Measurements from ENCODE around the gene COL25A1. TPM values are rescaled to one million over a fixed set of nuclear protein-coding genes. Genes with fewer than 3 reads are reported as not detected.
"Not testable (repeated sequence)": the region's sequence is repeated elsewhere in the genome, so short reads cannot be mapped to it uniquely, and the experiment has no call there.

Gene COL25A1
- total RNA-seq, 1 experiment from 2014 or later, result 2.1 TPM

GRCh38 chr4:108940634-108941033 lies 361.8 kb downstream of the COL25A1 start:
- H3K27me3 ChIP-seq (ENCODE audit: control insufficient read depth, insufficient read depth, low read length), result no peaks in the 10 kb centered on the region

DNA sequence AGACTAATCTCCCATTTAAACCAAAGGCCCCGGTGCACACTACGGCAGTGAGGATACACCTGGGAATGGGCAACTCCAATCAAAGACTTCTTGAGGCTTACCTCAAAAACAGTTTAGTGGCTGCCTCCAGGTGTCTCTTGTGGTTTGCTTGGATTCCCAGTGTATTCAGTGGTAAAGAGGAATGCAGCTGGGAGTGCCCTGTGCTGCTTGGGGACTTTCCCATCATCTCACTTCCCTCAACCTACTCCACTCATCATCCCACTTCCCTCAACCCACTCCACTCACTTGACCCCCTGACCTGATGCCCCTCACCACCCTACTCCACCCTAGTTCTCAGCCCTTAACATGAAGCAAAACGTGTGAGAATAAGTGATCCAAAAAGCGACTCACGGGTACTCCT lies 362.3 kb downstream of the COL25A1 start:
- no peaks in the 10 kb centered on the region for H3K36me3 ChIP-seq (replicated peaks; ENCODE audit: control insufficient read depth, insufficient read depth, low read length)
- no peak overlapping the region for H3K4me3 ChIP-seq (ENCODE audit: insufficient read depth, low read depth, low read length)
- H3K27me3 ChIP-seq (ENCODE audit: control insufficient read depth, insufficient read depth, low read length), result no peaks in the 10 kb centered on the region
- DNase-seq, result peak; percentile 6

More at GRCh38 chr4:108940634-108941033, 361.8 kb downstream of the COL25A1 start:
- H3K4me3 ChIP-seq (ENCODE audit: insufficient read depth, low read depth, low read length), result no peak overlapping the region
- H3K36me3 ChIP-seq (replicated peaks; ENCODE audit: control insufficient read depth, insufficient read depth, low read length), result no peaks in the 10 kb centered on the region
- no peak for DNase-seq

- no peak overlapping the region for H3K4me3 ChIP-seq (ENCODE audit: insufficient read depth, low read depth, low read length)
- no peaks in the 10 kb centered on the region for H3K36me3 ChIP-seq (replicated peaks; ENCODE audit: control insufficient read depth, insufficient read depth, low read length)
- H3K27me3 ChIP-seq (ENCODE audit: control insufficient read depth, insufficient read depth, low read length), result no peaks in the 10 kb centered on the region
- no peak for DNase-seq
These were observed 365.4 kb downstream of the COL25A1 start for GRCh38 chr4:108937066-108937465.

DNA sequence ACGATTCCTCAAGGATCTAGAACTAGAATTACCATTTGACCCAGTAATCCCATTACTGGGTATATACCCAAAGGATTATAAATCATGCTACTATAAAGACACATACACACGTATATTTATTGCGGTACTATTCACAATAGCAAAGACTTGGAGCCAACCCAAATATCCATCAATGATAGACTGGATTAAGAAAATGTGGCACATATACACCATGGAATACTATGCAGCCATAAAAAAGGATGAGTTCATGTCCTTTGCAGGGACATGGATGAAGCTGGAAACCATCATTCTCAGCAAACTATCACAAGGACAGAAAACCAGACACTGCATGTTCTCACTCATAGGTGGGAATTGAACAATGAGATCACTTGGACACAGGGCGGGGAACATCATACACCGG lies 368.5 kb downstream of the COL25A1 start:
- not testable (repeated sequence) for H3K4me3 ChIP-seq (ENCODE audit: insufficient read depth, low read depth, low read length); H3K36me3 ChIP-seq (replicated peaks; ENCODE audit: control insufficient read depth, insufficient read depth, low read length); DNase-seq; H3K27me3 ChIP-seq (ENCODE audit: control insufficient read depth, insufficient read depth, low read length)

GRCh38 chr4:108933046-108933445 lies 369.4 kb downstream of the COL25A1 start:
- Histone ChIP-seq H3K27me3 (ENCODE audit: control insufficient read depth, insufficient read depth, low read length) (no peaks in the 10 kb centered on the region), H3K36me3 (replicated peaks; ENCODE audit: control insufficient read depth, insufficient read depth, low read length) (no peaks in the 10 kb centered on the region), H3K4me3 (ENCODE audit: insufficient read depth, low read depth, low read length) (no peak overlapping the region)
- DNase-seq, result no peak

GRCh38 chr4:108931926-108932325 lies 370.5 kb downstream of the COL25A1 start:
- Histone ChIP-seq H3K4me3 (ENCODE audit: insufficient read depth, low read depth, low read length) (no peak overlapping the region), H3K36me3 (replicated peaks; ENCODE audit: control insufficient read depth, insufficient read depth, low read length) (no peaks in the 10 kb centered on the region), H3K27me3 (ENCODE audit: control insufficient read depth, insufficient read depth, low read length) (no peaks in the 10 kb centered on the region)
- no peak for DNase-seq

DNA sequence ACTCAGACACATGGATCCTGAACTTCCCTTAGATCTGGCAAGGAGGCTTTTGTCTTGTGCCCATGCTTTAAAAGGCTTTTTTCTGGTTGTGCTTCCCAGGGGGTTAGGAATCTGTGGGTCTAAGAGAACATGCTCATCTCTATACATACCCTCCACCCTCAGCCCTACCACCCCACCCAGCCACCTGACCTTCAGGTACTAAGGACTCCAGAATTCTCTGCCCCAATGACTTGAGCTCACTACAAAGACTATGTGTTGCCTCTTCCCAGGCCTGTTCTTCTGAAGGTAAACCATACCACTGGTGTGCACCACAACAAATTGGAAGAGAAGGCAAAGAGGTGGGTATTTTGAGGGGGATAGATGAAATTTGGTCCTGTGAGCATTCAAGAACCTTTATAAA lies 372.3 kb downstream of the COL25A1 start:
- Histone ChIP-seq H3K36me3 (replicated peaks; ENCODE audit: control insufficient read depth, insufficient read depth, low read length) (no peaks in the 10 kb centered on the region), H3K27me3 (ENCODE audit: control insufficient read depth, insufficient read depth, low read length) (no peaks in the 10 kb centered on the region), H3K4me3 (ENCODE audit: insufficient read depth, low read depth, low read length) (no peak overlapping the region)
- DNase-seq, result no peak

GRCh38 chr4:108926781-108927180 lies 375.7 kb downstream of the COL25A1 start:
- H3K36me3 ChIP-seq (replicated peaks; ENCODE audit: control insufficient read depth, insufficient read depth, low read length), result no peaks in the 10 kb centered on the region
- H3K4me3 ChIP-seq (ENCODE audit: insufficient read depth, low read depth, low read length), result no peak overlapping the region

DNA sequence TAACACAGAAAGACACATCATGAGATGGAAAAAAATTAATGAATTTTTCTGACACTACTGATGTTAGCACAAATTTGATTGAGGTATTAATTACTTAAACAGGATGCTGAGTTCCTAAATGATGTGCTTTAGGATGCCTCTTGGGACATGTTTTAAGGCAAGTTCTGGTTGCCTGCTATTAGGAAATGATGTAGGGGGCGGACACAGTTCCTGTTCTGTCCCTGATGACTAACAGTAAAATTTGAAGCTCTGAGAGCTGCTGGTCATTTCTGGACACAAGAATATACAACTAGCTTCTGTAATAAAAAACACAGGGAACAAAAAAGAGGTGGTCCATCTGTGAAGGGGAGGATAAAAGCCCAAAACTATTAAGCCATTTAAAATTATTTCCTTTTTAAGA lies 376.4 kb downstream of the COL25A1 start:
- no peaks in the 10 kb centered on the region for H3K36me3 ChIP-seq (replicated peaks; ENCODE audit: control insufficient read depth, insufficient read depth, low read length)
- no peak for DNase-seq
- H3K27me3 ChIP-seq (ENCODE audit: control insufficient read depth, insufficient read depth, low read length), result no peaks in the 10 kb centered on the region
- no peak overlapping the region for H3K4me3 ChIP-seq (ENCODE audit: insufficient read depth, low read depth, low read length)

More at GRCh38 chr4:108926781-108927180, 375.7 kb downstream of the COL25A1 start:
- no peaks in the 10 kb centered on the region for H3K27me3 ChIP-seq (ENCODE audit: control insufficient read depth, insufficient read depth, low read length)
- DNase-seq, result no peak

GRCh38 chr4:108922191-108922590 lies 380.3 kb downstream of the COL25A1 start:
- Histone ChIP-seq H3K27me3 (ENCODE audit: control insufficient read depth, insufficient read depth, low read length) (no peaks in the 10 kb centered on the region), H3K36me3 (replicated peaks; ENCODE audit: control insufficient read depth, insufficient read depth, low read length) (no peaks in the 10 kb centered on the region), H3K4me3 (ENCODE audit: insufficient read depth, low read depth, low read length) (no peak overlapping the region)
- DNase-seq, result no peak

GRCh38 chr4:108920395-108921087 lies 381.9 kb downstream of the COL25A1 start:
- Histone ChIP-seq H3K36me3 (replicated peaks; ENCODE audit: control insufficient read depth, insufficient read depth, low read length) (no peaks in the 10 kb centered on the region), H3K27me3 (ENCODE audit: control insufficient read depth, insufficient read depth, low read length) (no peaks in the 10 kb centered on the region), H3K4me3 (ENCODE audit: insufficient read depth, low read depth, low read length) (no peak overlapping the region)
- no peak for DNase-seq

DNA sequence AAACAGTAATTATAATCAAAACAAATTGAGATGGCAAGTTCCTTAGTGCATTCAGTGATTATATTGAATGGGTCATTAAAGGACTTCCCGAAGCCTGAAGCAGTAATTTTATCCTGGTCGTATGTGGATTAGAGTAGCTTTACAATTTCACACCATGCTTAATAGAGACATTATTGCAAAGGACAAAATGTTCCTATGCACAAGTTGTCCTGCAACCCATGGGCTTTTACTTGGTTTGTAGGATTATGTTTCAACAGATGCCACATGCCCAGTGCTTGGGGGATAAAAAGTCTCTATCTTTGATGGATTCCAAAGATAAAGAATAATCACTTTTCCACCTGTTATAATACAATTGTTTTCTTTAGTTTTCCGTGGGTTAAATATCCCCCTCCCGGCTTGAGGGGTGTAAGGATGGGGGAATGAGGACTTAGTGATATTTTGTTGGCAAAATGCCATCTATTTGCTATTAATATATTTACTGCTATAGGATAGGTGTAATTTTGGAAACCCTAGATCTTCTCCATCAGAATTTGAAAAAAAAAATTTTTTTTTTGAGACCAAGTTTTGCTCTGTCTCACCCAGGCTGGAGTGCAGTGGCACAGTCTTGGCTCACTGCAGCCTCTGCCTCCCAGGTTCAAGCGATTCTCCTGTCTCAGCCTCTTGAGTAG lies 383.1 kb downstream of the COL25A1 start:
- H3K27me3 ChIP-seq (ENCODE audit: control insufficient read depth, insufficient read depth, low read length), result no peaks in the 10 kb centered on the region
- no peaks in the 10 kb centered on the region for H3K36me3 ChIP-seq (replicated peaks; ENCODE audit: control insufficient read depth, insufficient read depth, low read length)
- H3K4me3 ChIP-seq (ENCODE audit: insufficient read depth, low read depth, low read length), result no peak overlapping the region
- no peak for DNase-seq

GRCh38 chr4:108917255-108917654 lies 385.2 kb downstream of the COL25A1 start:
- Histone ChIP-seq H3K27me3 (ENCODE audit: control insufficient read depth, insufficient read depth, low read length) (no peaks in the 10 kb centered on the region), H3K36me3 (replicated peaks; ENCODE audit: control insufficient read depth, insufficient read depth, low read length) (no peaks in the 10 kb centered on the region), H3K4me3 (ENCODE audit: insufficient read depth, low read depth, low read length) (no peak overlapping the region)
- DNase-seq, result no peak

DNA sequence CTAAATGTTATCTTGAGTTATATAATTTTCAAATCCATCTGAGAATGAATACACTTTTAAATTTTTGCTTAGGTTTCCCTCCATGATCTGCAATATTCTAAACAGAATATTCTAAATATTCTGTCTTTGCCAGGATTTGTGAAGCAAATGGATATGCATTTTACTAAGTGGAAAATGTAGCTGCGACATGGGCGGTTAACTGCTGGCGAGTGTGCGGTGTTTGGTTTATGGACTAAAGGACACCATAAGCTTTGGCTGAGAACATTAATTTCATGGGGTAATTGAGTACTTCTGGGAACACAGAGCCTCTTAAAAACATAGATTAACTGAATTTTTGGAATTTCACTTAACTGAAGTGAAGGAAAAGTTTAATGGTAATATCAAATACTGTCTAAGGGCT lies 385.8 kb downstream of the COL25A1 start:
- no peak for DNase-seq
- H3K4me3 ChIP-seq (ENCODE audit: insufficient read depth, low read depth, low read length), result no peak overlapping the region
- no peaks in the 10 kb centered on the region for H3K27me3 ChIP-seq (ENCODE audit: control insufficient read depth, insufficient read depth, low read length)
- no peaks in the 10 kb centered on the region for H3K36me3 ChIP-seq (replicated peaks; ENCODE audit: control insufficient read depth, insufficient read depth, low read length)

DNA sequence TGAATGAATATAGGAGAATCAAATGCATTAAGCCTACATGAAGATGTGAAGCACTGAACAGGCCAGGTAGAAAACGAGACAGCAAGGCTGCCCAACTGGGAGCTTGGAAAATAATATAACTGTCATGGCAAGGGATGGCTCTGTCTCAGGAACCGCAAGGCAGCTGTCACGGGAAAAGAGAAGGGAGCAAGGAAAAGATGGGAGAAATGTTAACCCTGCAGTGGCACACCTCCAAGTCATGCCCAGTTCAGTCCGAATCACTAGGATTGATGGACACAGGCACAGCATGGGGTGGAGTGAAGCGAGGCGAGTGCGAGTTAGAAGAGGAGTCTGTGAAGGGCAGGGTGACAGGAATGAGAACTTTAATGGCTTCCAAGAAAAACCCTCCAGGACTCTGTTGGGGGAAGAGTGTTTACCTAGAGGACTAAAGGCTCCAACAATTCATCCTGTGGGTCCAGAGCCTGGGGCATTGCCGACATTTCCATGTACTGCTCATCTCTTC lies 395.5 kb downstream of the COL25A1 start:
- Histone ChIP-seq H3K36me3 (replicated peaks; ENCODE audit: control insufficient read depth, insufficient read depth, low read length) (no peaks in the 10 kb centered on the region), H3K27me3 (ENCODE audit: control insufficient read depth, insufficient read depth, low read length) (no peaks in the 10 kb centered on the region)

More for the DNA sequence above, 395.5 kb downstream of the COL25A1 start:
- no peak overlapping the region for H3K4me3 ChIP-seq (ENCODE audit: insufficient read depth, low read depth, low read length)
- no peak for DNase-seq
